Ramos (cell line): ENCODE measurements around the gene SOAT2.

ENCODE experiments used
- in situ Hi-C: fragments of 300-500 bp; cut with MboI; formaldehyde crosslinking; loops from one replicate; pipeline ENCODE4 v1.14.3; 2022; ENCODE audit warnings: low sequenced_read_pairs; ENCODE audit not compliant: unreplicated experiment

SOAT2 gene

GRCh38 chr12:53127169-53127568, 23.9 kb downstream of the SOAT2 start:
- in situ Hi-C loops, result no loop called here

- in situ Hi-C loops, result no loop called here
Observed at GRCh38 chr12:53128780-53129569, 25.7 kb downstream of the SOAT2 start.

GRCh38 chr12:53131844-53132243, 28.6 kb downstream of the SOAT2 start:
- in situ Hi-C loops, result no loop called here

- in situ Hi-C loops, result no loop called here
Observed at GRCh38 chr12:53133722-53134121, 30.4 kb downstream of the SOAT2 start.

- in situ Hi-C loops, result no loop called here
Observed at GRCh38 chr12:53143355-53143754, 40.1 kb downstream of the SOAT2 start.

- in situ Hi-C loops, result no loop called here
Observed at GRCh38 chr12:53145383-53146260, 42.3 kb downstream of the SOAT2 start.

GRCh38 chr12:53147181-53147580, 43.9 kb downstream of the SOAT2 start:
- in situ Hi-C loops, result no loop called here

GRCh38 chr12:53147653-53148052, 44.4 kb downstream of the SOAT2 start:
- in situ Hi-C loops, result no loop called here

- in situ Hi-C loops, result no loop called here
Observed at GRCh38 chr12:53151039-53151438, 47.8 kb downstream of the SOAT2 start.

GRCh38 chr12:53152390-53152789, 49.1 kb downstream of the SOAT2 start:
- in situ Hi-C loops, result no loop called here

GRCh38 chr12:53159195-53159839, 56.0 kb downstream of the SOAT2 start:
- in situ Hi-C loops, result no loop called here

GRCh38 chr12:53160000-53160399, 56.7 kb downstream of the SOAT2 start:
- in situ Hi-C loops, result loop anchor here (5.0 kb wide), 1 partner anchor 127 kb away; no protein-coding TSS in a partner anchor

GRCh38 chr12:53160673-53161072, 57.4 kb downstream of the SOAT2 start:
- in situ Hi-C loops, result loop anchor here (5.0 kb wide), 1 partner anchor 127 kb away; no protein-coding TSS in a partner anchor

- in situ Hi-C loops, result loop anchor here (5.0 kb wide), 1 partner anchor 126 kb away; no protein-coding TSS in a partner anchor
Observed at GRCh38 chr12:53161119-53161911, 58.0 kb downstream of the SOAT2 start.

- in situ Hi-C loops, result loop anchor here (5.0 kb wide), 1 partner anchor 124 kb away; no protein-coding TSS in a partner anchor
Observed at GRCh38 chr12:53163008-53163407, 59.7 kb downstream of the SOAT2 start.

- in situ Hi-C loops, result no loop called here
Observed at GRCh38 chr12:53166837-53167236, 63.6 kb downstream of the SOAT2 start.

- in situ Hi-C loops, result no loop called here
Observed at GRCh38 chr12:53169644-53170043, 66.4 kb downstream of the SOAT2 start.

GRCh38 chr12:53170215-53170614, 66.9 kb downstream of the SOAT2 start:
- in situ Hi-C loops, result no loop called here

GRCh38 chr12:53170876-53171724, 67.8 kb downstream of the SOAT2 start:
- in situ Hi-C loops, result no loop called here
